Measurements from ENCODE around the gene IL4R. TPM values are rescaled to one million over a fixed set of nuclear protein-coding genes. Genes with fewer than 3 reads are reported as not detected.

Gene IL4R
- total and polyA plus RNA-seq, 2 experiments from 2014 or later: 38.1 to 66.1 TPM

GRCh38 chr16:27359051-27359450 is 45.3 kb downstream of the IL4R start:
- H3K27me3 ChIP-seq: no peaks in the 10 kb centered on the region
- no peaks in the 10 kb centered on the region for H3K4me1 ChIP-seq (ENCODE audit: low read depth)
- no peak for DNase-seq (ENCODE audit: low read depth in 1 of 2, low spot score in 1 of 2)
- no peak for TF ChIP-seq CTCF (IDR thresholded peaks at IDR 0.05; ENCODE audit: low read depth, low read length)
- H3K36me3 ChIP-seq: peaks cover 11% of the 10 kb centered on the region
- no peaks in the 10 kb centered on the region for H3K9me3 ChIP-seq (ENCODE audit: low read depth)
- no peak overlapping the region for H3K4me3 ChIP-seq
- no peak overlapping the region for H3K27ac ChIP-seq

DNA sequence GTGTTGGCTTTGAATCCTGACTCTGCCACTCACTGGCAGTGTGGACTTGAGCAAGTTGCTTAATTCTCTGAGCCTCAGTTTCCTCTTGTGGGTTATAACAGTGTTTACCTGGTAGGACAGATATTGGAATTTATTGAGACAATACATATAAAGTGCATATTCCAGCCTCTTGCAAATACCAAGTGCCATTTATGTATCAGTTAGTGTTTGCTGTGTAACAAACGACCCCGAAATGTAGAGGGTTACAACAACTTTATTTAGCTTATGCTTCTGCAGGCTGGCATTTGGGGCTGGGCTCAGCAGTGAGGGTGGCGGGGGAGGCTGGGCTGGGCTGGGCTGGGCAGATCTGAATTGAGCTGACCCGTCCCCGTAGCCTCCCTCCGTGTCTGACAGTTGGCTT is 45.8 kb downstream of the IL4R start:
- DNase-seq (ENCODE audit: low read depth in 1 of 2, low spot score in 1 of 2): no peak
- peaks cover 7% of the 10 kb centered on the region for H3K36me3 ChIP-seq
- no peak for TF ChIP-seq CTCF (IDR thresholded peaks at IDR 0.05; ENCODE audit: low read depth, low read length)
- H3K27ac ChIP-seq: no peak overlapping the region
- H3K4me3 ChIP-seq: no peak overlapping the region
- no peaks in the 10 kb centered on the region for H3K9me3 ChIP-seq (ENCODE audit: low read depth)
- no peaks in the 10 kb centered on the region for H3K27me3 ChIP-seq
- H3K4me1 ChIP-seq (ENCODE audit: low read depth): no peaks in the 10 kb centered on the region

DNA sequence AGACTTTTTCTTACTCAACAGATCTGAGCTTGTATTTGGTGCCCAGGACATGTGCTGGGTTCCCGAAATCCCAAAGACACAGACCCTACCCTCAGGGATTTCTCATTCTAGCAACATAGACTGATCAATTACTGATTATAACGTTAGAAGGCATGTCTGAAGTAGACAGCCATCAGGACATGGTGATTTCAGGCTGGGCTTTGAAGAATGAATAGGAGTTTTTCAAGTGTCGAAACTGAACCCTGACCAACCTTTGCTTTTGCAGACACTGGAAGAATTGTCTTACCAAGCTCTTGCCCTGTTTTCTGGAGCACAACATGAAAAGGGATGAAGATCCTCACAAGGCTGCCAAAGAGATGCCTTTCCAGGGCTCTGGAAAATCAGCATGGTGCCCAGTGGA is 48.2 kb downstream of the IL4R start:
- Histone ChIP-seq H3K4me1 (ENCODE audit: low read depth) (peaks cover 3% of the 10 kb centered on the region), H3K36me3 (no peaks in the 10 kb centered on the region), H3K4me3 (no peak overlapping the region), H3K9me3 (ENCODE audit: low read depth) (no peaks in the 10 kb centered on the region), H3K27me3 (no peaks in the 10 kb centered on the region), H3K27ac (no peak overlapping the region)
- DNase-seq (ENCODE audit: low read depth in 1 of 2, low spot score in 1 of 2): no peak
- no peak for TF ChIP-seq CTCF (IDR thresholded peaks at IDR 0.05; ENCODE audit: low read depth, low read length)

- Histone ChIP-seq H3K27me3 (no peaks in the 10 kb centered on the region), H3K9me3 (ENCODE audit: low read depth) (no peaks in the 10 kb centered on the region), H3K4me1 (ENCODE audit: low read depth) (peaks cover 3% of the 10 kb centered on the region), H3K27ac (no peak overlapping the region), H3K4me3 (no peak overlapping the region), H3K36me3 (no peaks in the 10 kb centered on the region)
- no peak for TF ChIP-seq CTCF (IDR thresholded peaks at IDR 0.05; ENCODE audit: low read depth, low read length)
- DNase-seq (ENCODE audit: low read depth in 1 of 2, low spot score in 1 of 2): no peak
These were observed 48.9 kb downstream of the IL4R start for GRCh38 chr16:27362570-27363245.

- TF ChIP-seq CTCF (IDR thresholded peaks at IDR 0.05; ENCODE audit: low read depth, low read length): no peak
- H3K36me3 ChIP-seq: no peaks in the 10 kb centered on the region
- peaks cover 3% of the 10 kb centered on the region for H3K4me1 ChIP-seq (ENCODE audit: low read depth)
These were observed 49.5 kb downstream of the IL4R start for GRCh38 chr16:27363246-27363632.

More at GRCh38 chr16:27363246-27363632, 49.5 kb downstream of the IL4R start:
- Histone ChIP-seq H3K27me3 (no peaks in the 10 kb centered on the region), H3K4me3 (no peak overlapping the region), H3K27ac (no peak overlapping the region), H3K9me3 (ENCODE audit: low read depth) (no peaks in the 10 kb centered on the region)
- DNase-seq (ENCODE audit: low read depth in 1 of 2, low spot score in 1 of 2): no peak
